SK-N-SH (cell line): ENCODE results near the gene ZSWIM1. TPM values are rescaled to one million over a fixed set of nuclear protein-coding genes. Genes with fewer than 3 reads are reported as not detected.
A peak's percentile ranks its signal among the peaks of the same experiment; 100 is the strongest.

Source experiments
- CTCF ChIA-PET: fragments of 300-600, 350-600 bp; formaldehyde crosslinking; extraction: SDS; loops from one replicate; lab custom pipeline; 2021; lab: Yijun Ruan, JAX
- POLR2A ChIA-PET: fragments of 350-600 bp; sonication (Branson Sonifier 250); formaldehyde crosslinking; extraction: SDS; loops from one replicate; lab custom pipeline; 2020; ENCODE audit warnings: antibody characterized with exemption, inconsistent platforms; lab: Yijun Ruan, JAX
- DNase-seq: peaks from one replicate; pipeline ENCODE4 v3.0.0; 2012
- H2AFZ ChIP-seq: fragments of 200-600 bp; sonication (generic); 2 replicates; pipeline ENCODE4 v1.8.1; 2016; ENCODE audit warnings: antibody characterized with exemption, mild to moderate bottlenecking, low read depth
- H3F3A ChIP-seq: fragments of 200-600 bp; sonication (generic); replicated peaks from 2 replicates; pipeline ENCODE3; 2016; ENCODE audit warnings: antibody characterized with exemption, mild to moderate bottlenecking; ENCODE audit not compliant: insufficient read depth
- H3K27ac ChIP-seq, 2 experiments: fragments of 200-500 bp in 1 of 2; fragments of 200-600 bp in 1 of 2; sonication (Bioruptor generic) in 1 of 2; sonication (generic), shearing (Covaris generic) in 1 of 2; 2 replicates each; pipeline versions ENCODE4 v1.5.1 to v1.6.1; 2014 to 2016; ENCODE audit warnings: low read depth in 2 of 2, inconsistent platforms in 1 of 2, low read length in 1 of 2, mild to moderate bottlenecking in 1 of 2, mixed read lengths in 1 of 2
- H3K27me3 ChIP-seq: fragments of 200-600 bp; sonication (generic), shearing (Covaris generic); 2 replicates; pipeline ENCODE4 v1.6.1; 2016; ENCODE audit warnings: mixed run types; ENCODE audit not compliant: insufficient read depth
- H3K36me3 ChIP-seq, 2 experiments: fragments of 200-500 bp in 1 of 2; fragments of 200-600 bp in 1 of 2; sonication (Bioruptor generic) in 1 of 2; sonication (generic) in 1 of 2; replicated peaks in 1 of 2; 2 replicates each; pipeline versions ENCODE3 to v1.5.1; 2014 to 2016; ENCODE audit warnings: low read length in 1 of 2, mild to moderate bottlenecking in 1 of 2; ENCODE audit not compliant: insufficient read depth in 2 of 2, control insufficient read depth in 1 of 2
- H3K4me1 ChIP-seq, 2 experiments: fragments of 200-500 bp in 1 of 2; fragments of 200-600 bp in 1 of 2; sonication (Bioruptor generic) in 1 of 2; sonication (generic), shearing (Covaris generic) in 1 of 2; 2 replicates each; pipeline versions ENCODE4 v1.5.1 to v1.6.1; 2014 to 2016; ENCODE audit warnings: low read depth in 1 of 2, low read length in 1 of 2, mixed run types in 1 of 2; ENCODE audit not compliant: insufficient read depth in 2 of 2, control insufficient read depth in 1 of 2
- H3K4me2 ChIP-seq: fragments of 200-600 bp; sonication (generic), shearing (Covaris generic); 2 replicates; pipeline ENCODE4 v1.6.1; 2017; ENCODE audit warnings: mixed run types
- H3K4me3 ChIP-seq, 2 experiments: fragments of 200-500 bp in 1 of 2; fragments of 200-600 bp in 1 of 2; sonication (Bioruptor generic) in 1 of 2; sonication (generic), shearing (Covaris generic) in 1 of 2; 2 replicates each; pipeline versions ENCODE4 v1.5.1 to v1.8.1; 2014 to 2016; ENCODE audit warnings: low read depth in 2 of 2, inconsistent platforms in 1 of 2, low read length in 1 of 2, mild to moderate bottlenecking in 1 of 2, mixed read lengths in 1 of 2, moderate library complexity in 1 of 2
- H3K79me2 ChIP-seq: fragments of 200-600 bp; sonication (generic); 2 replicates; pipeline ENCODE4 v1.8.1; 2017; ENCODE audit warnings: mild to moderate bottlenecking; ENCODE audit not compliant: insufficient read depth
- H3K9ac ChIP-seq: fragments of 200-600 bp; sonication (generic); 2 replicates; pipeline ENCODE4 v1.6.1; 2017; ENCODE audit warnings: mixed run types
- H3K9me2 ChIP-seq: fragments of 200-600 bp; sonication (generic); 2 replicates; pipeline ENCODE4 v1.6.1; 2017; ENCODE audit warnings: mixed run types
- H3K9me3 ChIP-seq: fragments of 200-600 bp; sonication (generic); 2 replicates; pipeline ENCODE4 v1.6.1; 2017; ENCODE audit warnings: mixed run types, mild to moderate bottlenecking, moderate library complexity
- H4K20me1 ChIP-seq: fragments of 200-600 bp; sonication (generic); 2 replicates; pipeline ENCODE4 v1.6.1; 2017; ENCODE audit warnings: mild to moderate bottlenecking, mixed run types; ENCODE audit not compliant: insufficient read depth
- CHD2 ChIP-seq: fragments of 150-350 bp; IDR thresholded peaks from 2 replicates; pipeline ENCODE4 v1.6.1; 2018; ENCODE audit warnings: low read length; ENCODE audit not compliant: partially characterized antibody
- FOXM1 ChIP-seq: IDR thresholded peaks from 2 replicates; pipeline ENCODE4 v1.4.0; 2012; ENCODE audit warnings: low read depth, mild to moderate bottlenecking
- GABPA ChIP-seq: IDR thresholded peaks from 2 replicates; pipeline ENCODE4 v1.4.0; 2012; ENCODE audit warnings: low read depth, mild to moderate bottlenecking
- JUND ChIP-seq: IDR thresholded peaks from 2 replicates; pipeline ENCODE4 v1.4.0; 2012
- MAX ChIP-seq: IDR thresholded peaks from 2 replicates; pipeline ENCODE4 v1.4.0; 2012; ENCODE audit warnings: low read depth
- MXI1 ChIP-seq: IDR thresholded peaks from 2 replicates; pipeline ENCODE4 v1.6.1; 2012; ENCODE audit warnings: mild to moderate bottlenecking, low read depth, low read length, improper control_type of control experiment
- NFIC ChIP-seq: IDR thresholded peaks from 2 replicates; pipeline ENCODE4 v1.4.0; 2012; ENCODE audit warnings: borderline replicate concordance
- PBX3 ChIP-seq: IDR thresholded peaks from 2 replicates; pipeline ENCODE4; 2012
- POLR2AphosphoS5 ChIP-seq: IDR thresholded peaks from 2 replicates; pipeline ENCODE4 v1.6.1; 2012; ENCODE audit warnings: low read depth, low read length
- RAD21 ChIP-seq: IDR thresholded peaks from 2 replicates; pipeline ENCODE4 v1.6.1; 2012; ENCODE audit warnings: mild to moderate bottlenecking, low read length
- SMC3 ChIP-seq: IDR thresholded peaks from 2 replicates; pipeline ENCODE4 v1.6.1; 2012; ENCODE audit warnings: low read depth, low read length, improper control_type of control experiment
- TAF1 ChIP-seq: IDR thresholded peaks from 2 replicates; pipeline ENCODE4 v1.6.1; 2012; ENCODE audit warnings: low read depth, mild to moderate bottlenecking, low read length, moderate library complexity, borderline replicate concordance
- TCF12 ChIP-seq: IDR thresholded peaks from 2 replicates; pipeline ENCODE4 v1.4.0; 2012
- TEAD4 ChIP-seq: IDR thresholded peaks from 2 replicates; pipeline ENCODE4 v1.4.0; 2012; ENCODE audit warnings: mild to moderate bottlenecking, borderline replicate concordance; ENCODE audit not compliant: insufficient read depth
- WGBS: methylation state at CpG from one replicate; pipeline ENCODE4 v1.1.6; 2017; ENCODE audit warnings: low lambda C conversion rate; 5-methylcytosine and 5-hydroxymethylcytosine counted together
- polyA plus RNA-seq, 3 experiments: library from polyadenylated mRNA; depleted of rRNA; stranded (reverse); fragments of >200 nt; gene quantifications; 2 replicates each; pipeline ENCODE4 v1.2.3, GENCODE V29; 2012
- TF ChIP-seq, protein P1 (sequence below): fragments of 200-600 bp; sonication (generic); IDR thresholded peaks from 2 replicates; pipeline ENCODE4 v1.6.1; 2017; ENCODE audit warnings: antibody characterized with exemption, mild to moderate bottlenecking, moderate library complexity
- TF ChIP-seq, protein P2 (sequence below): IDR thresholded peaks from 2 replicates; pipeline ENCODE4 v1.4.0; 2012; ENCODE audit warnings: low read depth, borderline replicate concordance

The ZSWIM1 gene
- polyA plus RNA-seq, 1 of the 3 experiments (the other 2 are of a cell fraction): 1.8 TPM

- H3K36me3 ChIP-seq: peaks cover 12 to 22% of the 10 kb centered on the region in 2 experiments
- no peaks in the 10 kb centered on the region for H3K9me3 ChIP-seq
- H2AFZ ChIP-seq: no peak overlapping the region
- 55% methylated on average over 11 of the region's 22 CpGs for WGBS
- POLR2A ChIA-PET: interaction anchor here (0.9 to 4.4 kb wide), 11 partner anchors 8 to 142 kb away, joined by 3 to 46 read pairs (median 11); partner anchors contain the start of genes CTSA, DNTTIP1, NEURL2 and PLTP
- H3K27ac ChIP-seq: peak overlapping the region; percentile 98
- peaks cover 10 to 24% of the 10 kb centered on the region in 2 experiments; a peak in 3 of 4 replicates for H3K4me1 ChIP-seq
- DNase-seq: peak; percentile 81
- H3K4me3 ChIP-seq: peak overlapping the region; percentile 85 to 89
- TF ChIP-seq FOXM1: no peak
- TF ChIP-seq RAD21: peak; percentile 54
- 0 out of 2 replicates have a peak, but pooled peaks have one; percentile 27 for TF ChIP-seq TAF1
- TF ChIP-seq SMC3: peak; percentile 33; the same call in 1 of the 2 replicates
- TF ChIP-seq GABPA: no peak
- TF ChIP-seq MXI1: peak; percentile 74
- peak; percentile 53; the same call in 1 of the 2 replicates for TF ChIP-seq POLR2AphosphoS5
- no peak for TF ChIP-seq PBX3
- TF ChIP-seq TCF12: 0 out of 2 replicates have a peak, but pooled peaks have one; percentile 5
- peak; percentile 14 for TF ChIP-seq CHD2
- peak; percentile 56 for TF ChIP-seq NFIC
- no peak for TF ChIP-seq TEAD4
- no peak for TF ChIP-seq JUND
- TF ChIP-seq, protein P1, sequence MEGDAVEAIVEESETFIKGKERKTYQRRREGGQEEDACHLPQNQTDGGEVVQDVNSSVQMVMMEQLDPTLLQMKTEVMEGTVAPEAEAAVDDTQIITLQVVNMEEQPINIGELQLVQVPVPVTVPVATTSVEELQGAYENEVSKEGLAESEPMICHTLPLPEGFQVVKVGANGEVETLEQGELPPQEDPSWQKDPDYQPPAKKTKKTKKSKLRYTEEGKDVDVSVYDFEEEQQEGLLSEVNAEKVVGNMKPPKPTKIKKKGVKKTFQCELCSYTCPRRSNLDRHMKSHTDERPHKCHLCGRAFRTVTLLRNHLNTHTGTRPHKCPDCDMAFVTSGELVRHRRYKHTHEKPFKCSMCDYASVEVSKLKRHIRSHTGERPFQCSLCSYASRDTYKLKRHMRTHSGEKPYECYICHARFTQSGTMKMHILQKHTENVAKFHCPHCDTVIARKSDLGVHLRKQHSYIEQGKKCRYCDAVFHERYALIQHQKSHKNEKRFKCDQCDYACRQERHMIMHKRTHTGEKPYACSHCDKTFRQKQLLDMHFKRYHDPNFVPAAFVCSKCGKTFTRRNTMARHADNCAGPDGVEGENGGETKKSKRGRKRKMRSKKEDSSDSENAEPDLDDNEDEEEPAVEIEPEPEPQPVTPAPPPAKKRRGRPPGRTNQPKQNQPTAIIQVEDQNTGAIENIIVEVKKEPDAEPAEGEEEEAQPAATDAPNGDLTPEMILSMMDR: peak; percentile 37
- TF ChIP-seq MAX: 0 out of 2 replicates have a peak, but pooled peaks have one; percentile 26
- TF ChIP-seq, protein P2, sequence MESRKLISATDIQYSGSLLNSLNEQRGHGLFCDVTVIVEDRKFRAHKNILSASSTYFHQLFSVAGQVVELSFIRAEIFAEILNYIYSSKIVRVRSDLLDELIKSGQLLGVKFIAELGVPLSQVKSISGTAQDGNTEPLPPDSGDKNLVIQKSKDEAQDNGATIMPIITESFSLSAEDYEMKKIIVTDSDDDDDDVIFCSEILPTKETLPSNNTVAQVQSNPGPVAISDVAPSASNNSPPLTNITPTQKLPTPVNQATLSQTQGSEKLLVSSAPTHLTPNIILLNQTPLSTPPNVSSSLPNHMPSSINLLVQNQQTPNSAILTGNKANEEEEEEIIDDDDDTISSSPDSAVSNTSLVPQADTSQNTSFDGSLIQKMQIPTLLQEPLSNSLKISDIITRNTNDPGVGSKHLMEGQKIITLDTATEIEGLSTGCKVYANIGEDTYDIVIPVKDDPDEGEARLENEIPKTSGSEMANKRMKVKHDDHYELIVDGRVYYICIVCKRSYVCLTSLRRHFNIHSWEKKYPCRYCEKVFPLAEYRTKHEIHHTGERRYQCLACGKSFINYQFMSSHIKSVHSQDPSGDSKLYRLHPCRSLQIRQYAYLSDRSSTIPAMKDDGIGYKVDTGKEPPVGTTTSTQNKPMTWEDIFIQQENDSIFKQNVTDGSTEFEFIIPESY: no peak
- no peaks in the 10 kb centered on the region for H3K9me2 ChIP-seq
- peak overlapping the region; percentile 89 for H3K4me2 ChIP-seq
- H3F3A ChIP-seq: peaks cover 11% of the 10 kb centered on the region
- peaks cover 20% of the 10 kb centered on the region; the same call in 1 of the 2 replicates for H4K20me1 ChIP-seq
- no peaks in the 10 kb centered on the region for H3K27me3 ChIP-seq
- H3K9ac ChIP-seq: peak overlapping the region; percentile 100
- CTCF ChIA-PET: interaction anchor here (1.0 to 3.4 kb wide), 10 partner anchors 11 to 44 kb away, joined by 3 to 20 read pairs (median 6); partner anchors contain the start of genes CTSA and NEURL2
- peaks cover 66% of the 10 kb centered on the region for H3K79me2 ChIP-seq
Observed at GRCh38 chr20:45933266-45934045, 52.4 kb downstream of the ZSWIM1 start.
